ENCODE measurements around the gene CLEC3A. TPM values are rescaled to one million over a fixed set of nuclear protein-coding genes. Genes with fewer than 3 reads are reported as not detected.

Gene CLEC3A
- polyA plus RNA-seq, 1 donor (not counting 4 experiments of a cell fraction or from before 2014, with no cell fraction given), result not detected

DNA sequence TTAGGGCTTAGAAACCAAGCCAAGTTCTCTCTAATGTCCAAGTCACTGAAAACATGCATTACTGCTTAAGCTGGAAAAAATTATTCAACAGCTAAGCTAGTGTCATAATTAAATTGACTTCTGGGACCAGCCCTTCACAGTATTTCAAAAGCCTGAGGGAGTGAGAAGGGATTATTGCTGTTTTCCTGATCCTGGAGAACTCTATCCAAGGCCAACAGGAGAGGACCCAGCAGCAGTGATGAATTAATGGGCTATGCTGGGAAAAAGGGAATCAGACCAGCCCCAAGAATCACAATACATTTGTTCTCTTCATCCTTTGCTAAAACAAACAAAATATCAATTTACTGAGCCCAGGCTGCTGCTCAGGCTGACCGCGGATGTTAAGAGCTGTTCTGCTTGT is 34.5 kb upstream of the CLEC3A start:
- Histone ChIP-seq H3K36me3 (ENCODE audit: control insufficient read depth in 2 of 2, extremely low read depth in 1 of 2, insufficient read depth in 2 of 2, low read length in 2 of 2) (no peaks in the 10 kb centered on the region), H3K4me2 (ENCODE audit: control insufficient read depth, extremely low read depth, insufficient read depth, low read depth, low read length) (no peak overlapping the region), H3K79me2 (ENCODE audit: control insufficient read depth, insufficient read depth, low read length) (no peaks in the 10 kb centered on the region), H4K20me1 (ENCODE audit: control insufficient read depth, extremely low read depth, insufficient read depth, low read length) (no peaks in the 10 kb centered on the region), H3K4me1 (ENCODE audit: control insufficient read depth, extremely low read depth, insufficient read depth, low read length) (no peaks in the 10 kb centered on the region), H3K9me1 (ENCODE audit: control insufficient read depth, extremely low read depth, insufficient read depth, low read length) (no peaks in the 10 kb centered on the region), H2AFZ (ENCODE audit: control insufficient read depth, low read length) (no peak overlapping the region), H3K9ac (ENCODE audit: control insufficient read depth, extremely low read depth, insufficient read depth, low read length) (no peak overlapping the region), H3K9me3 (ENCODE audit: control insufficient read depth, low read depth, low read length) (no peaks in the 10 kb centered on the region), H3K27ac (ENCODE audit: control insufficient read depth, insufficient read depth, low read length) (no peak overlapping the region), H3K27me3 (ENCODE audit: control insufficient read depth, extremely low read depth, insufficient read depth, low read length) (no peaks in the 10 kb centered on the region), H3K4me3 (ENCODE audit: control insufficient read depth in 2 of 3, extremely low read depth in 1 of 3, insufficient read depth in 2 of 3, low read depth in 1 of 3, low read length in 3 of 3) (no peak overlapping the region)
- FAIRE-seq, result no peak
- no peak for TF ChIP-seq EZH2 (IDR thresholded peaks at IDR 0.05; ENCODE audit: low read length)
- TF ChIP-seq, protein P1, sequence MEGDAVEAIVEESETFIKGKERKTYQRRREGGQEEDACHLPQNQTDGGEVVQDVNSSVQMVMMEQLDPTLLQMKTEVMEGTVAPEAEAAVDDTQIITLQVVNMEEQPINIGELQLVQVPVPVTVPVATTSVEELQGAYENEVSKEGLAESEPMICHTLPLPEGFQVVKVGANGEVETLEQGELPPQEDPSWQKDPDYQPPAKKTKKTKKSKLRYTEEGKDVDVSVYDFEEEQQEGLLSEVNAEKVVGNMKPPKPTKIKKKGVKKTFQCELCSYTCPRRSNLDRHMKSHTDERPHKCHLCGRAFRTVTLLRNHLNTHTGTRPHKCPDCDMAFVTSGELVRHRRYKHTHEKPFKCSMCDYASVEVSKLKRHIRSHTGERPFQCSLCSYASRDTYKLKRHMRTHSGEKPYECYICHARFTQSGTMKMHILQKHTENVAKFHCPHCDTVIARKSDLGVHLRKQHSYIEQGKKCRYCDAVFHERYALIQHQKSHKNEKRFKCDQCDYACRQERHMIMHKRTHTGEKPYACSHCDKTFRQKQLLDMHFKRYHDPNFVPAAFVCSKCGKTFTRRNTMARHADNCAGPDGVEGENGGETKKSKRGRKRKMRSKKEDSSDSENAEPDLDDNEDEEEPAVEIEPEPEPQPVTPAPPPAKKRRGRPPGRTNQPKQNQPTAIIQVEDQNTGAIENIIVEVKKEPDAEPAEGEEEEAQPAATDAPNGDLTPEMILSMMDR (optimal IDR thresholded peaks at IDR 0.05 in 1 of 3, IDR thresholded peaks at IDR 0.05 in 1 of 3, conservative IDR thresholded peaks at IDR 0.05 in 1 of 3; ENCODE audit: extremely low read depth in 1 of 3, insufficient read depth in 2 of 3, low read length in 3 of 3), result no peak
- DNase-seq (ENCODE audit: low read depth, low spot score), result no peak
- dilution Hi-C loops (cut with MboI; ENCODE audit: extremely low pct_ligation_motif_present, low sequenced_read_pairs), result no loop called here

DNA sequence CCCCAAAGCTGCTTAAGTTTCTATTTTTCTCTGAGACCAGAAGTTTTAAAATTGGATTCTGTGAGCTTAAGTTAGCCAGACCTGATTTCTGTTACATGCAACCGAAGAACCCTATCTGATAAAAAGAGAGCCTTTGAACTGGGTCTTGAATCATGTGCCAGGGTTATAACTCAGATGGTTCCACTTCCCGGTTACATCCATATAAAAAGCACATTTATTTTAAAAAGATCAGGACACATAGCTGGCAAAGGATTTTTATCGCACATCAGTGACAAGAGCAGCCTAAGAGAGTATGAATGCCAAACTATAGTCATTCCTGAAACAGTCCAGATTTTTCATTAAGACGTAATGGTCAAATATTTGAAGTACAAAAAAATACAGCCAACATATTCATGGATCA is 32.5 kb upstream of the CLEC3A start:
- no peak overlapping the region for H3K9ac ChIP-seq (ENCODE audit: control insufficient read depth, extremely low read depth, insufficient read depth, low read length)
- H3K9me3 ChIP-seq (ENCODE audit: control insufficient read depth, low read depth, low read length), result no peaks in the 10 kb centered on the region
- H3K4me2 ChIP-seq (ENCODE audit: control insufficient read depth, extremely low read depth, insufficient read depth, low read depth, low read length), result no peak overlapping the region
- H3K79me2 ChIP-seq (ENCODE audit: control insufficient read depth, insufficient read depth, low read length), result no peaks in the 10 kb centered on the region
- H3K4me3 ChIP-seq (ENCODE audit: control insufficient read depth in 2 of 3, extremely low read depth in 1 of 3, insufficient read depth in 2 of 3, low read depth in 1 of 3, low read length in 3 of 3), result no peak overlapping the region
- FAIRE-seq (no peak), DNase-seq (ENCODE audit: low read depth, low spot score) (no peak)
- dilution Hi-C loops (cut with MboI; ENCODE audit: extremely low pct_ligation_motif_present, low sequenced_read_pairs), result no loop called here
- H3K4me1 ChIP-seq (ENCODE audit: control insufficient read depth, extremely low read depth, insufficient read depth, low read length), result no peaks in the 10 kb centered on the region
- no peaks in the 10 kb centered on the region for H3K9me1 ChIP-seq (ENCODE audit: control insufficient read depth, extremely low read depth, insufficient read depth, low read length)
- no peaks in the 10 kb centered on the region for H3K27me3 ChIP-seq (ENCODE audit: control insufficient read depth, extremely low read depth, insufficient read depth, low read length)
- TF ChIP-seq EZH2 (IDR thresholded peaks at IDR 0.05; ENCODE audit: low read length), result no peak
- TF ChIP-seq, protein P1 (optimal IDR thresholded peaks at IDR 0.05 in 1 of 3, IDR thresholded peaks at IDR 0.05 in 1 of 3, conservative IDR thresholded peaks at IDR 0.05 in 1 of 3; ENCODE audit: extremely low read depth in 1 of 3, insufficient read depth in 2 of 3, low read length in 3 of 3), result no peak
- no peak overlapping the region for H2AFZ ChIP-seq (ENCODE audit: control insufficient read depth, low read length)
- no peaks in the 10 kb centered on the region for H3K36me3 ChIP-seq (ENCODE audit: control insufficient read depth in 2 of 2, extremely low read depth in 1 of 2, insufficient read depth in 2 of 2, low read length in 2 of 2)
- H4K20me1 ChIP-seq (ENCODE audit: control insufficient read depth, extremely low read depth, insufficient read depth, low read length), result no peaks in the 10 kb centered on the region
- H3K27ac ChIP-seq (ENCODE audit: control insufficient read depth, insufficient read depth, low read length), result no peak overlapping the region
